GM13977 (cell line): ENCODE results near the gene PIGR.
"Not testable (repeated sequence)": the region's sequence is repeated elsewhere in the genome, so short reads cannot be mapped to it uniquely, and the experiment has no call there.

Source experiments
- DNase-seq: peaks from one replicate; pipeline ENCODE4 v3.0.0; 2012; ENCODE audit warnings: low spot score
- CTCF ChIP-seq: IDR thresholded peaks from 2 replicates; pipeline ENCODE4 v1.5.1; 2012; ENCODE audit warnings: mild to moderate bottlenecking, control low read depth; ENCODE audit not compliant: insufficient read depth; ENCODE audit errors: extremely low read depth, missing control alignments
- in situ Hi-C: fragments of 300-500 bp; cut with MboI; formaldehyde crosslinking; loops from one replicate; pipeline ENCODE4 v1.12.0; 2022; ENCODE audit warnings: low sequenced_read_pairs, low pct_unique_long_range_greater_than_20kb, mixed read lengths, inconsistent platforms; ENCODE audit not compliant: unreplicated experiment

PIGR gene

GRCh38 chr1:206931709-206932108 is 14.6 kb downstream of the PIGR start:
- in situ Hi-C loops: no loop called here
- peak; percentile 4 for TF ChIP-seq CTCF
- no peak for DNase-seq

DNA sequence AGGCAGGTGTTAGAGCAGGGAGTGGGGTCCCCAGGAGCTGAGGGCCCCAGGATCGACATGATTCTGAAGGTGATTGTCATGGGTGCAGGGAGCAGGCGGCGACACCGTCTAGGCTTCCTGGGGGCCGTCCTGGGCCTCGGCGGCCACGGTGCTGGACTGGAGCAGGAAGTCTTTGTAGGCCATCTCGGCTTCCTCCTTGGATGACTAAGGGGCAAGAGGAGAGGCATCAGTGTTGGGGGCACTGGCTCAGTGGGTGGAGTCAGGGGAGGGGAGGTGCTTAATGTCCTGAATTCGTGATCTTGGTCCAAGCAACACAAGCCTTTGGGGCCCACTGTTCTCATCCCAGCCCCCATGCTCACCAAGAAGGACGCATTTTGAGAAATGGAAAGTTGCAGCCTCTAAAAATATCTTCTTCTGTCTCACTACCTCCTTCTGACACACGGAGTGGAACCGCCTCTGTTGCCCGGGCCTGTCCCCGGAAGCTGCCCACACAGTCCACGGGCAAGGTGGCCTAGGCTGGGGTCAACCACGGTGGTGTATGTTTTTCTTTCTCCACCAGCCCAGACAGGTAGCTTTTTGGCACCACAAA is 16.0 kb downstream of the PIGR start:
- no peak for TF ChIP-seq CTCF
- in situ Hi-C loops: no loop called here
- peak; percentile 81 for DNase-seq

DNA sequence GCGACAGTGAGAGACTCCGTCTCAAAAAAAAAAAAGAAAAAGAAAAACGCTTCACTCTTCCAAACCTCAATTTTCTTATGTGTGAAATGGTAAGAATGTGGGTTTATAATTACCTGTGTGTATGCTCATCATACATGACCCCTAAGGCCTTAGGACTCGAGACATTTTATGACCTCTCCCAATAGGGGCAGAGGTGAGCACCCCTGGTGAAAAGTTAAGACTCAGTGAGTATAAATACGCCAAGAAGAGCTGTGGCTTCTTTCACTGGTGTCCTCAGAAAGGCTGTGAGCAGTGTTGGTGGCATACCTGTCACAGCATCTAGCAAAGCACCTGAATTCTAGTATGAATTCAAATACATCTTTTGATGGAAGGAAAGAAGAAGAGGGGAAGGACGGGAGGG is 16.7 kb downstream of the PIGR start:
- peak; percentile 27 for TF ChIP-seq CTCF
- no peak for DNase-seq
- in situ Hi-C loops: no loop called here

DNA sequence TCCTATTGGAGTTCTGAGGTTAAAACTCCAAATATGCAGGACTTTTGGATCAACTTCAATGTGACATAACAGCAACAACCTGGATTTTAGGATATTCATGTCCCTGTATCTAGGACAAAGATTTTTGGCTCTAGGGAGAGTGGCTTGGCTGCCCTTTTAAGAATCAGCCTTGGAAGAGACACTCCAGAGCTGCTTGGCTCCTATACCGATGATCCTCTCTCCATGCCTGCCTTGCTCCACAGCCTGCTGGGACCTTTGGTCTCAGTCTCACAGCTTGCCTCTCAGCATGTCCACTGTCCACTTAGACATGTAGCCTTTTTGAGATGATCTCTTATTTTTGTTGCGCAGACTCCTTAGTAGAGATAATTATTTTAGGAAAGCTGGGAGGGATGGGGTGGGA is 20.0 kb downstream of the PIGR start:
- no peak for TF ChIP-seq CTCF
- no peak for DNase-seq
- in situ Hi-C loops: no loop called here

- in situ Hi-C loops: no loop called here
- peak; percentile 76 for DNase-seq
- TF ChIP-seq CTCF: peak; percentile 59
Observed at GRCh38 chr1:206925106-206925736, 21.0 kb downstream of the PIGR start.

GRCh38 chr1:206924592-206925105 is 21.6 kb downstream of the PIGR start:
- peak; percentile 43 for DNase-seq
- TF ChIP-seq CTCF: no peak
- in situ Hi-C loops: no loop called here

DNA sequence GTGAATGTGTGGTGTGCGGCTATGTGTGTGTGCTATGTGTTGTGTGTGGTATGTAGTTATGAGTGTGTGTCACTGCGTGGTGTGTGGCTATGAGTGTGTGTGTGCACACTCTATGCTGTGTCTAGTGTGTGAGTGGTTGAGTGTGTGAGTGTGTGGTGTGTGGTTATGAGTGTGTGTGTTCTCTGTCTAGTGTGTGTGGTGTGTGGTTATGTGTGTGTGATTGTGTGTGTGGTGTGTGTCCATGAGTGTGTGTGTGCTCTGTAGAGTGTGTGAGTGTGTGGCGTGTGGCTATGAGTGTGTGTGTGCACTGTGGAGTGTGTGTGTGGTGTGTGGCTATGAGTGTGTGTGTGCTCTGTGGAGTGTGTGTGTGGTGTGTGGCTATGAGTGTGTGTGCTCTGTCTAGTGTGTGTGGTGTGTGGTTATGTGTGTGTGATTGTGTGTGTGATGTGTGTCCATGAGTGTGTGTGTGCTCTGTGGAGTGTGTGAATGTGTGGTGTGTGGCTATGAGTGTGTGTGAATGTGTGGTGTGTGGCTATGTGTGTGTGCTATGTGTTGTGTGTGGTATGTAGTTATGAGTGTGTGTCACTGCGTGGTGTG is 22.2 kb downstream of the PIGR start:
- in situ Hi-C loops, DNase-seq: not testable (repeated sequence)
